Liver (tissue), 3 donors: ENCODE measurements around the gene USP9X.

ENCODE experiments used
- FOXA2 ChIP-seq: IDR thresholded peaks from 2 replicates; pipeline ENCODE4 v1.6.1; 2016; ENCODE audit warnings: antibody characterized with exemption
- RAD21 ChIP-seq, 2 donors: IDR thresholded peaks; 2 replicates each; pipeline ENCODE4 v1.6.1; 2016; ENCODE audit warnings: antibody characterized with exemption in 2 of 2, mild to moderate bottlenecking in 2 of 2
- SP1 ChIP-seq: IDR thresholded peaks from 2 replicates; pipeline ENCODE4 v1.6.1; 2018; ENCODE audit warnings: antibody characterized with exemption, mild to moderate bottlenecking
- TAF1 ChIP-seq: conservative IDR thresholded peaks from 2 replicates; pipeline ENCODE4 v1.6.1; 2016; ENCODE audit warnings: antibody characterized with exemption, mild to moderate bottlenecking
- YY1 ChIP-seq: IDR thresholded peaks from 2 replicates; pipeline ENCODE4 v1.6.1; 2016; ENCODE audit warnings: antibody characterized with exemption, mild to moderate bottlenecking
- TF ChIP-seq, protein P1 (sequence below): fragments of 150-350 bp; IDR thresholded peaks from 2 replicates; pipeline ENCODE4 v1.5.1; 2017; ENCODE audit warnings: improper control_type of control experiment, low read depth, low read length; ENCODE audit not compliant: missing input control
- TF ChIP-seq, protein P2 (sequence below): IDR thresholded peaks from 2 replicates; pipeline ENCODE4 v1.6.1; 2016; ENCODE audit warnings: antibody characterized with exemption, mild to moderate bottlenecking
- donor health status: healthy.
- donor health status: healthy.

DNA sequence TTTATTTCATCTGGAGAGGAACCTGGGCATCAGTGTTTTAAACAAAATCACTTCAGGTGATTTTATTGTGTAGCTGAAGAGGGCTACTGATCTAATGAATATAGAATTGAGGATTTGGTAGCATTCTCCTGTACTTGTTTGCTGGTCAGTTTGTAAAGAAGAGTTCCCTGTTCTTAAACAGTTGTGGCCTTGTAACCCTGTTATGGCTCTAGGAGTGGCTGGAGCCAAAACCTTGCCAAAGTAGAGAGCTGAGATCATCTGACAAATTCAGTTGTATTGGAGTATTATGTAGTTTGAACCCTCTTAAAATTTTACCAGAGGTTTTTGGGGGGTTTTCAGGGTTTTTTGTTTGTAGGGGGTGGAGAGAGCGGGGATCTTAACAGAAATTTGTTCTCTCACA lies 36.5 kb downstream of the USP9X start:
- TF ChIP-seq, protein P1, sequence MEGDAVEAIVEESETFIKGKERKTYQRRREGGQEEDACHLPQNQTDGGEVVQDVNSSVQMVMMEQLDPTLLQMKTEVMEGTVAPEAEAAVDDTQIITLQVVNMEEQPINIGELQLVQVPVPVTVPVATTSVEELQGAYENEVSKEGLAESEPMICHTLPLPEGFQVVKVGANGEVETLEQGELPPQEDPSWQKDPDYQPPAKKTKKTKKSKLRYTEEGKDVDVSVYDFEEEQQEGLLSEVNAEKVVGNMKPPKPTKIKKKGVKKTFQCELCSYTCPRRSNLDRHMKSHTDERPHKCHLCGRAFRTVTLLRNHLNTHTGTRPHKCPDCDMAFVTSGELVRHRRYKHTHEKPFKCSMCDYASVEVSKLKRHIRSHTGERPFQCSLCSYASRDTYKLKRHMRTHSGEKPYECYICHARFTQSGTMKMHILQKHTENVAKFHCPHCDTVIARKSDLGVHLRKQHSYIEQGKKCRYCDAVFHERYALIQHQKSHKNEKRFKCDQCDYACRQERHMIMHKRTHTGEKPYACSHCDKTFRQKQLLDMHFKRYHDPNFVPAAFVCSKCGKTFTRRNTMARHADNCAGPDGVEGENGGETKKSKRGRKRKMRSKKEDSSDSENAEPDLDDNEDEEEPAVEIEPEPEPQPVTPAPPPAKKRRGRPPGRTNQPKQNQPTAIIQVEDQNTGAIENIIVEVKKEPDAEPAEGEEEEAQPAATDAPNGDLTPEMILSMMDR = no peak
- no peak for TF ChIP-seq TAF1
- TF ChIP-seq SP1 = no peak
- TF ChIP-seq, protein P2, sequence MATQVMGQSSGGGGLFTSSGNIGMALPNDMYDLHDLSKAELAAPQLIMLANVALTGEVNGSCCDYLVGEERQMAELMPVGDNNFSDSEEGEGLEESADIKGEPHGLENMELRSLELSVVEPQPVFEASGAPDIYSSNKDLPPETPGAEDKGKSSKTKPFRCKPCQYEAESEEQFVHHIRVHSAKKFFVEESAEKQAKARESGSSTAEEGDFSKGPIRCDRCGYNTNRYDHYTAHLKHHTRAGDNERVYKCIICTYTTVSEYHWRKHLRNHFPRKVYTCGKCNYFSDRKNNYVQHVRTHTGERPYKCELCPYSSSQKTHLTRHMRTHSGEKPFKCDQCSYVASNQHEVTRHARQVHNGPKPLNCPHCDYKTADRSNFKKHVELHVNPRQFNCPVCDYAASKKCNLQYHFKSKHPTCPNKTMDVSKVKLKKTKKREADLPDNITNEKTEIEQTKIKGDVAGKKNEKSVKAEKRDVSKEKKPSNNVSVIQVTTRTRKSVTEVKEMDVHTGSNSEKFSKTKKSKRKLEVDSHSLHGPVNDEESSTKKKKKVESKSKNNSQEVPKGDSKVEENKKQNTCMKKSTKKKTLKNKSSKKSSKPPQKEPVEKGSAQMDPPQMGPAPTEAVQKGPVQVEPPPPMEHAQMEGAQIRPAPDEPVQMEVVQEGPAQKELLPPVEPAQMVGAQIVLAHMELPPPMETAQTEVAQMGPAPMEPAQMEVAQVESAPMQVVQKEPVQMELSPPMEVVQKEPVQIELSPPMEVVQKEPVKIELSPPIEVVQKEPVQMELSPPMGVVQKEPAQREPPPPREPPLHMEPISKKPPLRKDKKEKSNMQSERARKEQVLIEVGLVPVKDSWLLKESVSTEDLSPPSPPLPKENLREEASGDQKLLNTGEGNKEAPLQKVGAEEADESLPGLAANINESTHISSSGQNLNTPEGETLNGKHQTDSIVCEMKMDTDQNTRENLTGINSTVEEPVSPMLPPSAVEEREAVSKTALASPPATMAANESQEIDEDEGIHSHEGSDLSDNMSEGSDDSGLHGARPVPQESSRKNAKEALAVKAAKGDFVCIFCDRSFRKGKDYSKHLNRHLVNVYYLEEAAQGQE = no peak
- no peak for TF ChIP-seq RAD21 (IDR thresholded peaks at IDR 0.05)
- TF ChIP-seq FOXA2 = no peak
- TF ChIP-seq YY1 = no peak
